GM12872 (cell line): ENCODE measurements around the gene APBA1.

ENCODE experiments used
- CTCF ChIP-seq: IDR thresholded peaks from 3 replicates; pipeline ENCODE4 v1.5.1; 2011; ENCODE audit warnings: low read depth, mild to moderate bottlenecking, low read length, moderate library complexity; ENCODE audit not compliant: insufficient read depth

Gene APBA1

DNA sequence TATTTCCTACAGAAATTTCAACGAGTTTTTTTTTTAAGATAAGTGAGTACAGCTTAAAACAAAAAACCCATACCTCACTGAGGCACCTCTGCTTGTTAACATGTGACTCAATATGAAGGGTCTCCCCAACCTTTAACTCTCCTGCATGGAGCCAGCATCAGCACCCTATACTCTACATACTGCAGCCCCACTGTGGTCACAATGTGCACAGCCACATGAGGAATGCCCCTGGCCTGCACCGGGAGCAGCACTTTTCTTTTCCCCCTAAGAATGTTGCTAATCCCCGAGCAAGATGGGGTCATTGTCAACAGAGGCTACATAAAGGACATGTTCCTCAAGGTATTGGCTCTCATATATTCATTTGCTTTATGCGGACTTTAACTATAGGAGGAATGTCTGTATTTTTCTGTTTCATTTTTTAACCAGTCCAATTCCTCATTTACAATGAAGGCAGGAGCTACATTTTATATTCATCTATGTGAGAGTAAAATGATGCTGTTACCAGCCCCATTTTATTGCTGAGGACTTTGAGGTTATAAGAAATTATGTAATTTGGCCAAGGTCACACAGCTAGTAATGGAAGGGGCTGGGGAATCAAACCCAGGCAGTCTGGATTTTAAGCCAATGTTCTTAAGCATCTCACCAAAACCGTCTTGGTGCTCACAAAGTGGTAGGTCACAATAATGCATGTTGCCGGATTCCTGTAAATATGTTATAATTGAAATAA lies 93.0 kb downstream of the APBA1 start:
- no peak for TF ChIP-seq CTCF

DNA sequence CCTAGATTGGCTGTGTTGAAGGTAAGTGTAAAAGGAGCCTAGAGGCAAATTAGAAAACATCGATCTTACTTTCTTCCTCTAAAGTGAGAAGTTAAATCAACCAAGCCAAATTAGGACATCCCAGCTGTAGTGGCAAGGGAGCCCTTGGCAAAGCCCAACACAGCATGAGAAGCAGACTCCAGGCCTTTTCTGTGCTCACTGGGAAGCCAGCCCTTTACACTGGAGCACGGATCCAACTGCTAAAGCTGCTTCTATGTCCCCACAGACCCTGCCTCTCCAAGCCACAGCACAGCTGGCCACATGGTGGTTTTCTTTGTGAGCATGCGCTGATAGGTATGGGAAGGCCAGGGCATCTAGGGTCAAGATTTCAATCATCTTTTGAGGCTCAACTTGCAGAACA lies 94.1 kb downstream of the APBA1 start:
- TF ChIP-seq CTCF, result no peak

- TF ChIP-seq CTCF, result no peak
Observed at GRCh38 chr9:69577123-69577522, 95.0 kb downstream of the APBA1 start.

- no peak for TF ChIP-seq CTCF
Observed at GRCh38 chr9:69574057-69574456, 98.1 kb downstream of the APBA1 start.

- TF ChIP-seq CTCF, result no peak
Observed at GRCh38 chr9:69573651-69574050, 98.5 kb downstream of the APBA1 start.

DNA sequence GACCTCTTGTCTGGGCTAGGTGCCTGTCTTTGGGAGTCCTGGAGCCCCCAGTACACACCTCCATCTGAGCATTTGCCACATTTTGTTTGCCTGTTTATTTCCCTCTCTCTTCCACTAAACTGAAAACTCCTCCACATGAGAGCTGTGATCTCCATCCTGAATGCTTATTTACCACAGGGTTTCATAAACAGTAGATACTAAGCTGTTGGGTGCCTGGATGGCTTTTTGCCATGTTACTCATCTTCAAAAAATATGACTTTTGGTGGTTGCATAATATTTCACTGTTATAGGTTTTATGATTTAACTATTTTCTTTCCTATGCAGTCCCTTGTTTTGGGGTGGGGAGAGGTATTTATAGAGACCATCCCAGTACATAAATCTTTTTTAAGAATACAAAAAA lies 99.6 kb downstream of the APBA1 start:
- TF ChIP-seq CTCF, result no peak

GRCh38 chr9:69571032-69571431 lies 101.1 kb downstream of the APBA1 start:
- TF ChIP-seq CTCF, result no peak
